Activated CD4-positive, alpha-beta T cell treated with anti-CD3 and anti-CD28 coated beads, Interleukin-2, amount 50 U/mL, for 1 hour (primary cell): ENCODE measurements around the gene ARFGEF3.
"Not testable (repeated sequence)": the region's sequence is repeated elsewhere in the genome, so short reads cannot be mapped to it uniquely, and the experiment has no call there.

Experiments used
- DNase-seq: peaks from one replicate; pipeline ENCODE4 v3.0.0-alpha.2; 2020

ARFGEF3 gene, protein sequence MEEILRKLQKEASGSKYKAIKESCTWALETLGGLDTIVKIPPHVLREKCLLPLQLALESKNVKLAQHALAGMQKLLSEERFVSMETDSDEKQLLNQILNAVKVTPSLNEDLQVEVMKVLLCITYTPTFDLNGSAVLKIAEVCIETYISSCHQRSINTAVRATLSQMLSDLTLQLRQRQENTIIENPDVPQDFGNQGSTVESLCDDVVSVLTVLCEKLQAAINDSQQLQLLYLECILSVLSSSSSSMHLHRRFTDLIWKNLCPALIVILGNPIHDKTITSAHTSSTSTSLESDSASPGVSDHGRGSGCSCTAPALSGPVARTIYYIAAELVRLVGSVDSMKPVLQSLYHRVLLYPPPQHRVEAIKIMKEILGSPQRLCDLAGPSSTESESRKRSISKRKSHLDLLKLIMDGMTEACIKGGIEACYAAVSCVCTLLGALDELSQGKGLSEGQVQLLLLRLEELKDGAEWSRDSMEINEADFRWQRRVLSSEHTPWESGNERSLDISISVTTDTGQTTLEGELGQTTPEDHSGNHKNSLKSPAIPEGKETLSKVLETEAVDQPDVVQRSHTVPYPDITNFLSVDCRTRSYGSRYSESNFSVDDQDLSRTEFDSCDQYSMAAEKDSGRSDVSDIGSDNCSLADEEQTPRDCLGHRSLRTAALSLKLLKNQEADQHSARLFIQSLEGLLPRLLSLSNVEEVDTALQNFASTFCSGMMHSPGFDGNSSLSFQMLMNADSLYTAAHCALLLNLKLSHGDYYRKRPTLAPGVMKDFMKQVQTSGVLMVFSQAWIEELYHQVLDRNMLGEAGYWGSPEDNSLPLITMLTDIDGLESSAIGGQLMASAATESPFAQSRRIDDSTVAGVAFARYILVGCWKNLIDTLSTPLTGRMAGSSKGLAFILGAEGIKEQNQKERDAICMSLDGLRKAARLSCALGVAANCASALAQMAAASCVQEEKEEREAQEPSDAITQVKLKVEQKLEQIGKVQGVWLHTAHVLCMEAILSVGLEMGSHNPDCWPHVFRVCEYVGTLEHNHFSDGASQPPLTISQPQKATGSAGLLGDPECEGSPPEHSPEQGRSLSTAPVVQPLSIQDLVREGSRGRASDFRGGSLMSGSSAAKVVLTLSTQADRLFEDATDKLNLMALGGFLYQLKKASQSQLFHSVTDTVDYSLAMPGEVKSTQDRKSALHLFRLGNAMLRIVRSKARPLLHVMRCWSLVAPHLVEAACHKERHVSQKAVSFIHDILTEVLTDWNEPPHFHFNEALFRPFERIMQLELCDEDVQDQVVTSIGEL (N-terminal part only)

DNA sequence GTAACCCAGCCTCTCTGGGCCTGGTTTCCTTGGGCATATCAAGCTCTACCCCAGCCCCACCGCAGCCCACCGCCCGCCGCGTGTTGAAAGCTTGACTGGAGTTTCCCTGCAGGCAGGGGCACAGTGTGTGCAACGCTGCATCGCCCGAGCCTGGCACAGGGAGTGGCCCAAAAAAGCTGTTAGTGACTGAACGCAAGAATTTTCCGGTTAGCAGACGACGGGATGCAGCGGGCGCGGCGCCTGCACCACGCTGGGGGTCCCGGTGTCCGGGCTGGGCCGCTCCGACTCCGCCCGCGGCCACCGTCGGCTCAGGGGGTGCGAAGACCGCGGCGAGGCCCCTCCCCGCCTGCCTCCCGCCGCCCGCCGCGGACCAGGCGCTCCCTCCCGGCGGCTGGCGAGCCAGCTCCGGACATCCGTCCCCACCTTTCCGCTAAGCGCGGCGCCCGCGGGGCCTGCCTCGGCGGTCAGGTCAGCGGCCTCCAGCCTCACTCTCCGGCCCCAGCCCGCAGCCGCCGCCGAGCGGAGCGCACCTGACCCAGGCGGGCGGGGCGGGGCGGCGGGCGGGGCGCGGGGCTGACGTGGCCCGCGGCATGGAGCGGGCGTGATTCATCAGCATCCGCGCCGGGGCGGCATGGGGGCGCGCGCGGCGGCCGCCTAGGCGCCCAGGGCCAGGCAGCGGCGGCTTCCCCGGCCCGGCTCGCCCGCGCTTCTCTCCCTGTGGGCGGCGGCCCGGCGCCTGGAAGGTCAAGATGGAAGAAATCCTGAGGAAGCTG is at the start of gene ARFGEF3:
ARFGEF3 (plus strand) TSS at position 602 of the 773 bp plus-strand sequence; CDS start at position 750, 148 bp downstream.
- DNase-seq = peak; percentile 49

DNA sequence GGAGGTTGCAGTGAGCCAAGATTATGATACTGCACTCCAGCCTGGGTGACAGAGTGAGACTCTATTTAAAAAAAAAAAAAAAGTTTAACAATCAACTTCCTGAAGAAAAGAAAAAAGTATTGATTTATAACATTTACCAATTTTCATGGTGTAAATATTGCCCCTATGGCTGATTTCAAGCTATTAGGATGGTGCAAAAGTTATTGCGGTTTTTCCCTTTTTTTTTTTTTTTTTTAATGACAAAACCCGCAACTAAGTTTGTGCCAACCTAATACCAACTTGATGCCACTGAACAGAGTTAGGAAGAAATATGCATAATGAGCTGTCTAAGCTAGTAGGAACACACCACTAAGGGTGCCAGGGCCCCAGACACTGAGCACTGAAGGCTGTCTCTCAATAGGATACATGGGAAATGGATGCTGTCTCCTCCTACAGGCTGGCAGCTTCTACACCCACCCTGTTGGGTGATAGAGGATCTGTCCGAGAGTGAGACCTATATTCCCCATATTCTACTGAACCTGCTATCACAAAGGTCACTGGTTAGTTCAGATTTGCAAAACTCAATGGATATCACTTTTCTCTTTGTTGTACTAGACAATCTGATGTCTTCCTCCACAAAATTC is 48.0 kb upstream of the ARFGEF3 start:
- DNase-seq = no peak

DNA sequence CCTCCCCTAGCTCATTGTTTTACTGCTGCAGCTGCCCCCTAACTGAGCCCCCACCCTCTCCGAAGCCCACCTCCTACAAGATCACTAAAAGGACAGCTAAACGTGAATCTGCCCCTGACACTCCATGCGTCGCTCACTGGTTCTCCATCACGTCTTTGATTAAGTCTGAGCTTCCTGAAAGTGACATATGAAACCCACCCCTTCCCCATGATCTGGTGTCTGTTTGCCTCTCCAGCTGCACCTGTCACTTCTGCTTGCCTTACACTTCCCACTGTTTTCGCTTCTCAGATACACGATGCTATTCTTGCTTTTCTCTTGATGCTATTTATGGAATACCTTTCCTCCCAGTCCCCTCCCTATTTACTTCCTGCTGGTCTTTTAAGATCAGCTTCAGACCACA is 46.5 kb upstream of the ARFGEF3 start:
- no peak for DNase-seq

DNA sequence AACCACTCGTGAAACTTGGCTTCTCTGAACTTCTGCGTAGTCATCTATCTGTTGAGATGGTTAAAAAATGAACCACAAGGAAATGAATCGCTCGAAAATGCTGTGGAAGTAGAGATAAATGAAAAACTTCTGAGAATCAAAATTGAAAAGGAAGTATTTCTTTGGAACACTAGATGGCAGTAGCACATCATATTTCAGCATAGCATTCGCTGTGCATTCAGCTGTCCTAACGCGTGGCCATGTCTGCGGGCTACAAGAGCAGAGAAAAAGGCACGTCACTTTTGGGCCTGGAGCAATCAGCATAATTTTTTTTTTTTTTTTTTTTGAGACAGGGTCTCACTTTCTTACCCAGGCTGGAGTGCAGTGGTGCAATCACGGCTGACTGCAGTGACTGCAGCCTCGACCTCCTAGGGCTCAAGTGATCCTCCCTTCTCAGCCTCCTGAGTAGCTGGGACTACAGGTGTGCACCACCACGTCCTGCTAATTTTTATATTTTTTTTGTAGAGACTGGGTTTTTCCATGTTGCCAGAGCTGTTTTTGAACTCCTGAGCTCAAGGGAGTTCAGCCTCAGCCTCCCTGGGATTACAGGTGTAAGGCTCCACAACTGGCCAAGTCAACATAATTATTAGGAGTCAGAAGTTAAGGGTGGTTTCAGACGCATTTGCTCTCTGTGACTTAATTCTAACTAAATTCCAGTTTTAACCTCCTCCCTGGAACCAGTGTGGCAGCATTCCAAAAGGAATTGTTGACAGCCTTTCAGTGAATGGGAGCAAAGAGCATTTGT is 45.7 kb upstream of the ARFGEF3 start:
- DNase-seq = peak; percentile 34

DNA sequence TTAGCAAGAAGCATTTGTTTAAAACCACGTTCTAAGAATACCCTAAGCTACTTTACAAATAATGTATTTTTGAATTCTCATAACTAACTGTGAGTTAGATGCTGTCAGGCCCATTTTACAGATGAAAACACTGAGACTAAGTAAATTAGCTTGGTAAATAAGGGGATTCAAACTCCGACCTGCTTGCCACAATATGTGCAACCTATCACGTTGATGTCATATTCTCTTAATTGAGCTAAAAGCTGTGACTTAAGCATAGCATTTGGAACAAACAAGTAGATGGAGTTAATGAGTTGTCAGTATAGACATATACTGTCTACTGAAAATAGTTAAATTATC is 45.1 kb upstream of the ARFGEF3 start:
- no peak for DNase-seq

DNA sequence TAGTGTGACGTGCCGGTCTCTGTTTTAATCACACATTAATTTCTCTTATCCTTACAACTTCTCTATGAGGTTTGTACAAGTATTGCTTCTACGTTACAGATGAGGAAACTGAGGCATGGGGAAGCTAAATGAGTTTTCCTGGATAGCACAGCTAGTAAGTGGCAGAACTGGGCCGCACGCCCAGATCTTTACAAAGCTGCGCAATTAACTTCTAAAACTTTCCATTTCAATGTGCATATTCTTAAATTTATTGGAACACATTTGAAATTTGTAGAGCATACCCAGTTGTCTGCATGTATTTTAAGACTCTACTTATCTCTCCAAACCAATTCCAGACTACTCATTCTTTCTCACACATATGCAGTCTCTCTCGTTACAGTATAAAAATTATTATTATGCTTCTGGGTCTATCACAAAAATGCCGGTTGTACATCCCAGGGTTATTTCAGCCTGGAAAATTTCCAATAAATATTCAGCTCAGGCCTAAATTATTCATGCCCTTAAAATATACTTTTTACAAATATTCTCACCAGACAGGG is 44.3 kb upstream of the ARFGEF3 start:
- DNase-seq = no peak

DNA sequence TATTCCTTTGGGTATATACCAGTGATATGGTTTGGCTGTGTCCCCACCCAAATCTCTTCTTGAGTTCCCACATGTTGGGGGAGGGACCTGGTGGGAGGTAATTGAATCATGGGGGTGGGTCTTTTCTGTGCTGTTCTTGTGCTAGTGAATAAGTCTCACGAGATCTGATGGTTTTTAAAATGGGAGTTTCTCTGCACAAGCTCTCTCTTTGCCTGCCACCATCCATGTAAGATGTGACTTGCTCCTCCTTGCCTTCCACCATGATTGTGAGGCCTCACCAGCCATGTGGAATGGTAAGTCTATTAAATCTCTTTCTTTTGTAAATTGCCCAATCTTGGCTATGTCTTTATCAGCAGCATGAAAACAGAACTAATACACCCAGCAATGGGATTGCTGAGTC is 42.5 kb upstream of the ARFGEF3 start:
- DNase-seq = not testable (repeated sequence)

DNA sequence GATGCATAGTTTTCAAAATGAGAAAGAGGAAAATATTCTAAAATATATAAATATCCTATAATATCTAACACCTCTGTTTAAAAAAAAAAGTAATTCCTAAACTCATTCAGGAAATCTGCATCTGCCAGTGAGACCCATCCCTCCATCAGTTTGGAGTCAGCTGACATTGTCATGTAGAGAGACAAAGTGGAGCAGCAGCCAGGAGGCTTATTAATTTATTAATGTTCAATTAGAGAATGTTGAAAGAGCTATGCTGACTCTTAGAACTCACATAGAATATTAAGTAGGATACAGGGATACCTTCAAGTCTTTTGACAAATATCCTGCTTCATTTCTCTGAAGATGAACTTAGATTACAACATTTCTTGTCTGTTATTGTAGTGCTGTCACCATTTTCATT is 41.8 kb upstream of the ARFGEF3 start:
- DNase-seq = no peak

DNA sequence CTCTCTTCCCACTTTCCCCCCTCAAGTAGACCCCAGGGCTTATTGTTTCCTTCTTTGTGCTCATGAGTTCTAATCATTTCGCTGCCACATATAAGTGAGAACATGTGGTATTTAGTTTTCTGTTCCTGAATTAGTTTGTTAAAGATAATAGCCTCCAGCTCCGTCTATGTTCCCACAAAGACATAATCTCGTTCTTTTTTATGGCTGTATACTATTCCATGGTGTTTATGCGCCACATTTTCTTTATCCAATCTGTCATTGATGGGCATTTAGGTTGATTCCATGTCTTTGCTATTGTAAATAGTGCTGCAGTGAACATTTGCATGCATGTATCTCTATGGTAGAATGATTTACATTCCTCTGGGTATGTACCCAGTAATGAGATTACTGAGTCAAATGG is 37.6 kb upstream of the ARFGEF3 start:
- DNase-seq = no peak

DNA sequence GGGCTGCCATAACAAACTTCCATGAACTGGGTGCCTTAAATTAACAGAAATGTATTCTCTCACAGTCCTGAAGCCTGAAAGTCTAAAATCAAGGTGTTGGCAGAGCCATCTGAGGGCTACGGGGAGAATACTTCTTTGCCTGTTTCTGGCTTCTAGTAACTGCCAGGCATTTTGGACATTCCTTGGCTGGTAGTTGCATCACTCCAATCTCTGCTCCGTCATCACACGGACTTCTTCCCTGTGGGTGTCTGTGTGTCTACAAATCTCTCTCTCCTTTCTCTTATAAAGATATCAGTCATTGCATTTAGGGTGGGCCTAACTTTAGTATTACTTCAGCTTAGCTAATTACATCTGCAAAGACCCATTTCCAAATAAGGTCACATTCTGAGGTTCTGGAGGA is 33.6 kb upstream of the ARFGEF3 start:
- DNase-seq = no peak

DNA sequence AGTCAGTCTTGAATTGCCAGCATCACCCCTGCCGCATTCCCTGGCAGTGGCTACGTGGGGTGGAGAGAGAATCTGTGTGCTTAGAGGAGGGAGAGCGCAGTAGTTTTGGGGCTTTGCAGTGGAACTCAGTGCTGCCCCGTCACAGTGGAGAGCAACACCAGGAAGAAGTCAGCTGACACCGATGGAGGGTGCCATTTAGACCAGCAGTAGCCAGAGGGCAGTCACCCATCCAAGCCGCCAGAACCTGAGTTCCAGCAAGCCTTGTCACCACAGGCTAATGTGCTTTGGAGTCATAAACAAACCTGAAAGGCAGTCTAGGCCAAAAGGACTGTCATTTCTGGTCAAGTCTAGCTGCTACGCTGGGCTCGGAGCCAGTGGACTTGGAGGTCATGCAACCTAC is 32.5 kb upstream of the ARFGEF3 start:
- no peak for DNase-seq

DNA sequence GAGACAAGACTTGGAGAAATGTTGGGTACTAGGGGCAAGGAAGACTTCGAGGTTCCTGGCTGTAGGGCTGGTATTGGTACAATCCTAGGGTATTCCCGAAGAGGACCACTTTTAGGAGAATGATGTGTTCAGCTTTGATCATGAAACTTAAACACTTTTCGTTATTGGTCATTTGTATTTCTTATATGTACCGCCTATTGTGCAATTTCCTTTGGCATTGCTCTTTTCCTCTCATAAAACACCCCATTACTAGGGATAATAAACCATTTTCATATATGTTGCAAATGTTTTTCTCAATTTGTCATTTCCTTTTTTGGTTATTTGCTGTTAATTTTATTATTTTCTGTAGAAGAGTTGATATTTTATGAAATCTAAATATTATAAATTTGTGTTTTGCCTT is 18.9 kb upstream of the ARFGEF3 start:
- DNase-seq = no peak

DNA sequence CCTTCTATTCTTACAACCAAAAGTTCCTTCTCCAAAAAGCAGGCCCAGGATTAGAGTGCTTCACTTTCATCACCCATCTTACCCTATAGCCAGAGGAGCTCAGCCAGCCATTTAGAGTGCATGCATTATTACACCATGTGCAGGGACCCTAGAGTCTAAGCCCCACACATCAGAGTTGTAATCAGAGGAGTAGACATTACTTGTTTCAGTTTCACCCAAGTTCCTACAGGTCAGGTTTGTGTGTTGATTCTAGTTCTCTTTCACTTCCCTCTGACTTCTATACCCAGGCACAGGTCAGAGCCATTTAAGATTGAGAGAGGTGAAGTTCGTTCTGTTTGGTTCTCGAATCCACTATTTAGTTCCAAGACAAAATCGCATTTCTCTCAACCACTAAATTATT is 16.3 kb upstream of the ARFGEF3 start:
- no peak for DNase-seq

DNA sequence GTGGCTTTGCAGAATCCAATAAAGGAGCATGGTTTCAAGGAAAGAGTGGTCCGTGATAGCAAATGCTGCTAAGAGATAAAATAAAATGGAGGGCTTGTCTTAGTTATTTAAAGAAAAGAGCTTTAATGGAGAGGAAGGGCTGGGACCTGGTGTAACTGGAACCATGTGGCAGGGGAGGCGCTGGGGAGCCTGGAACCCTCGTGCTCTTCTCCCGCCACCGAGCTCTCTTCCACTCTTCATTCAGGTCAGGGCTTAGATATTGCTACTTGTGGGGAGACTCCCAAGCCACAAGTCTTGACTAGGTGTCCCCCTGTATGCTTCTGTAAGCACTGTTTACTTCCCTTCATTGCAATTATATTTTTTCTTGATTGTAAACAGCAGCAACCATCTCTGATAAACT is 15.2 kb upstream of the ARFGEF3 start:
- no peak for DNase-seq

DNA sequence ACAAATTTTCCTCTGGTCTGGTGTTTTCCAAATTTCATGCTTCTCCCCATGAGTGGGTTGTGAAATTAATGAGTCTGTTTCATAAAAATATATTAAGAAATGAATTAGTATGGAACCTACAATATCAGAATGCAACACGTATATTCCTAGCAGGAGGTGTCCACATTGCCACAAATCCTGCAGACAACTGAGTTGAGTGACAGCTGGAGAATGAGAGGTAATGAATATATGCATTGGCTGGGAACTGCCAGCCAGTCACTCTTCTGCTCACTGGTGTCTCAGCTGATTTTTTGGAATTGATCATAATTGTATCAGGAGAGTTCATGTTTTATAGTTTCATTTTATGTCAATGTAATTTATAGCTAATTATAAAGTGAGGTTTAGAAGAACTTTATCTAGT is 6.3 kb upstream of the ARFGEF3 start:
- DNase-seq = no peak

DNA sequence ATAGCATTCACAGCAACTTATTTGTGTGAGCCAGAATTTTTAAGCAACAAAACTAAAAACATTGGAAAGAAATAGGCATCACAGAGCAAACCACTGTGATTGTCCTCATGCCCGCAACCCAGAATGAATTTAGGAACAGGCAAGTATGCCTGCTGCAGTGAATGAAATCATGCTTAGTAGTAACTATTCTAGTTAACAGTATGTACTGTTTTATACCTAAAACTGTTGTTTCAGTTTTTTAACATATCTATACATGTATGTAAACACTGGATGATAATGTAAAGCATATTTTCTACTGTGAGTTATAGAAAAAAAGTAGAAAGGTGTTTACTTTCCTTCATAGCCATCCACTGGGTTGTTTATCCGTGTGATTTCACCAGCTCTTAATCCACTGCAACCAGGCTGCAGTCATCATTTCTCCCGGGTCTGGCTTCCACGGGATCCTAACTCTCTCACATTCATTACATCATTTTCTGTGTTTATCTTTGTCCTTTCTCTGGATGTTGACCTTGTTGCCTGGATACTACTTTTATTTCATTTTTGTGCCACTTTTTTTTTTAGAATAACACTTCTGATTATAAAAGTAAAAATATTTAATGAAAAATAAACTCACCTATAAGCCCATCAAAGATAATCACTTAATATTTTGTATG is 3.6 kb upstream of the ARFGEF3 start:
- DNase-seq = no peak

DNA sequence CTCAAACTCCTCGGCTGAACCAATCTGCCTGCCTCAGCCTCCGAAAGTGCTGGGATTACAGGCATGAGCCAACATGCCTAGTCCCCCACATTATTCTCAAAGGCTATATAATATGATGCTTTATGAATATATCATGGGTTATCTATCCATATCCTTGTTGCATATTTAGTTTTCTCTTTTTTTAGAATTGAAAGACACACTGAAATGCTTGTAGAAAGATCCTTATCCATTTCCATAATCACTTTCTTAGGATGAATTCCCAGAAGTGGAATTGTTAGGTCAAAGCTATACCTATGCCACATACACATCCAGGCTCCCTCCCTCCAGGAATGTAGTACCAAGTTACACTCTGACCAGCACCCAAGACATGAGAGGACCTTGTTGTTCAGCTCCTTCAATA is 2.5 kb upstream of the ARFGEF3 start:
- DNase-seq = no peak

DNA sequence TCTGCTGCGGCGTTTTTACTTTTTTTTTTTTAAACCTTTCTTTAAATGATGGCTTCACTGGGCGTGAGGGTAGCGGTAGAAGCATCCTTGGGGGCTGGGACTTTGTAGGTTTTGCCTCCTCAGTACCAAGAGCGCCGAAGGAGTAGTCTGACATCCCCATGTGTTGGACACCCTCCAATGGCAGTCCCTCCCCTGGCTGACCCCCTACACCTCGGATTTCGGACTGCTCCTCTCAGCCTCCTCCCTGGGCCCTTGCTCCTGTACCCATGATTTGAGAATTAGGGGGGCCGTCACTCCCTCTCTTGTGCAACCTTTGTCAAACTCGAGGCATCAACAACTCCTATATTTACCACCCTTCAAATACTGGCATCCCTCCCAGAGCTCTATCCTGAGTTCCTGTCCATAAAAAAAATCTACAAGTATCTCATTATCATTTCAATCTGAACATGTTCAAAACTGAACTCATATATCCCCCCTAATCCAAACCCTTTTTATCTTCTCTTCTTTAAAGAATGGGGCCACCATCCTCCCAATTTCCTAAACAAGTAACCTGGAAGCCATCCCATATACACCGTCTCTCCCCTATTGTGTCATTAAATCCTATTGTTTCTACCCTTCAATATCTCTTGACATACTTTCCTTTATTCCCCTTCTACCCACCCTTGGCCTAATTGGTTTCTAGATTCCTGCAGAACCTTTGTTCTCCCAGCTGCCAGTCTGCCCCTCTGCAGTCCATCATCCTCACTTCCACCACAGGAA is 1.2 kb upstream of the ARFGEF3 start:
- DNase-seq = no peak

DNA sequence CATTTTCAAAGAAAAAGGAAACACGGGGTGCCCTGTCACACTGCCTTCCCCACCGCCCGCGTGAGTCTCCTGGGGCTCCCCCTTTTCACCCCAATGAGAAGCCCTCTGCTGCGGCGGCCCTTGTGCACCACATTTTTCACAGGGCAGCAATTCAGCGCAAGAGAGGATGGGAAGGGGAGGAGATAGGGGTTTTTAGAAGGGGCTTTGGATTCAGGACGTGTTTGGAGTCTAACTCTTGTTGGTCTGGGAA is 726 bp upstream of the ARFGEF3 start:
- no peak for DNase-seq
